Choroid plexus epithelial cell (primary cell): Measurements from ENCODE around the gene S100Z.

ENCODE experiments used
- DNase-seq: peaks from one replicate; pipeline ENCODE4 v3.0.0-alpha.2; 2010; ENCODE audit warnings: low read depth
- H3K4me3 ChIP-seq: 2 replicates; pipeline ENCODE4 v1.5.1; 2011; ENCODE audit warnings: low read depth, mild to moderate bottlenecking, control low read depth, low read length, moderate library complexity
- TF ChIP-seq, protein P1 (sequence below): conservative IDR thresholded peaks from 2 replicates; pipeline ENCODE4 v1.5.1; 2011; ENCODE audit warnings: low read depth, mild to moderate bottlenecking, control low read depth, inconsistent platforms, low read length, moderate library complexity

S100Z gene

DNA sequence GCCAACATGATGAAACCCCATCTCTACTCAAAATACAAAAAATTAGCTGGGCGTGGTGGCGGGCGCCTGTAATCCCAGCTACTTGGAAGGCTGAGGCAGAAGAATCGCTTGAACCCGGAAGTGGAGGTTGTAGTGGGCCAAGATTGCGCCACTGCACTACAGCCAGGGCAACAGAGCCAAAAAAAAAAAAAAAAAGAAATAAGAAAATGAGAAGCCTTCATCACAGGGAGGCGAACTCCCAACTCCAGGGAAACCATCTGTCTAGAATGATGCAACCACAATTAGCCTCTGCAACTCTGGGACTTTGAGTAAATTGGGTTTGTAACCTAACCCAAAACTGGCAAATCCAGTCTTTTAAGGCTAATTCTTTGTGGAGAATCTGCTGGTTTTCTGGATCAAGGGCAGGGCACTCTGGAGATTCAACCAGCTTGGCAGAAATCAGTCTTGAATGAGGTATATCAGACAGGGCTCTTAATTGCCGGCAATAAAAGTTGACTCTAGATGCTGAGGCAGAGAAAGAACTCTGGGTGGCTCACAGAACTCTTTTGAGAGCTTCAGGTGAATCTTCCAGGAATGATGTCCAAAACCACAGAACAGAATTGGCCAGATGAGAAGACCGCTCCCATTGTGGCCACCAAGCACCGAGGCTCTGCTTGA is 9.9 kb downstream of the S100Z start:
- TF ChIP-seq, protein P1, sequence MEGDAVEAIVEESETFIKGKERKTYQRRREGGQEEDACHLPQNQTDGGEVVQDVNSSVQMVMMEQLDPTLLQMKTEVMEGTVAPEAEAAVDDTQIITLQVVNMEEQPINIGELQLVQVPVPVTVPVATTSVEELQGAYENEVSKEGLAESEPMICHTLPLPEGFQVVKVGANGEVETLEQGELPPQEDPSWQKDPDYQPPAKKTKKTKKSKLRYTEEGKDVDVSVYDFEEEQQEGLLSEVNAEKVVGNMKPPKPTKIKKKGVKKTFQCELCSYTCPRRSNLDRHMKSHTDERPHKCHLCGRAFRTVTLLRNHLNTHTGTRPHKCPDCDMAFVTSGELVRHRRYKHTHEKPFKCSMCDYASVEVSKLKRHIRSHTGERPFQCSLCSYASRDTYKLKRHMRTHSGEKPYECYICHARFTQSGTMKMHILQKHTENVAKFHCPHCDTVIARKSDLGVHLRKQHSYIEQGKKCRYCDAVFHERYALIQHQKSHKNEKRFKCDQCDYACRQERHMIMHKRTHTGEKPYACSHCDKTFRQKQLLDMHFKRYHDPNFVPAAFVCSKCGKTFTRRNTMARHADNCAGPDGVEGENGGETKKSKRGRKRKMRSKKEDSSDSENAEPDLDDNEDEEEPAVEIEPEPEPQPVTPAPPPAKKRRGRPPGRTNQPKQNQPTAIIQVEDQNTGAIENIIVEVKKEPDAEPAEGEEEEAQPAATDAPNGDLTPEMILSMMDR: no peak
- H3K4me3 ChIP-seq: no peak overlapping the region
- no peak for DNase-seq

DNA sequence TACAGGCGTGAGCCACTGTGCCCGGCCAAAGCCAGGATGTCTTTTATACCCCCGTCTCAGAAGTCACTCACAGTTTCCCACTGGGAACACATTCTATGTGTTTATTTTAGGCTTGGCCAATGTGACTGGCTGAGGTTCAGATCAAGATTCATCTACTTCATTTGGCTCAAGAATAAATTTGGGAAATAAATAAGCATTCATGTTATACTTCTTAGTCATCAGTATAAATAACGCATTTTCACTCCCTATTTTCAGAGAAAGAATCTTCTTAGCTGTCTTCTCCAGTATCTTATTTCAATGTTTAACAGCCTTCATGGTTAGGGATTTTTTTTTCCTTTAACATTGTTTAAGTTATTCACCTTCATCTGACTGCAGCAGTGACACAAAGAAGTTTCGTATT is 11.8 kb downstream of the S100Z start:
- TF ChIP-seq, protein P1: no peak
- H3K4me3 ChIP-seq: no peak overlapping the region
- peak; percentile 42 for DNase-seq

DNA sequence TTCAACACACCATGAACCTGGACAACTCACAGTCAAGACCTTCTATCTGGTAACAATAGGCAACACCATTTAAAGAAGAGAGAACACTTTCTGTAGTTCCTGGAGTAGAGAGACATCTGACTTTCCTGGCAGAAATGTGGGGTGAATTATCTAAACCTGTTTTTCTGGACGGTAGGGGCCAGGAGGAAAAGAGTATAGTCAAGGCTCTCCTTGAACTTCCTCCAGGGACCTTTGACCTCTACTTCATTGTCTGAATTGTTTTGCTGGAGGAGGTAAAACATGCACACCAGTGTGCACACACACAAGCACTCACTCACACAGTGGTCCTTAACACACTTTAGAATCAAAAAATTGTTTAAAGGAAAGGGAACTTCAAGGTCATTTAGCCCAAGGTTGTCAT is 13.2 kb downstream of the S100Z start:
- H3K4me3 ChIP-seq: no peak overlapping the region
- TF ChIP-seq, protein P1: no peak
- DNase-seq: no peak

DNA sequence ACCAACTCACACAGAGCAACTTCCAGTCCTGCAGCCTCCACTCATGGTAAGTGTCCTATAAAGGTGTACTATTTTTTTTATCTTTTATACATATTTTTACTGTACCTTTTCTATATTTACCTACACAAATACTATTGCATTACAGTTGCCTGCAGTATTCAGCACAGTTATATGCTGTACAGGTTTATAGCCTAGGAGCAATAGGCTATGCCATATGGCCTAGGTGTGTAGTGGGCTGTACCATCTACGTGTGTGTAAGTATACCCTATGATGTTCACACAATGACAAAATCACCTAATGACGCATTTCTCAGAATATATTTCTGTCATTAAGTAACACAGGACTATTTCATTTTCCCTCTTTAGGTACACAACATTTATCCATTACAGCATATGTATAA is 16.7 kb downstream of the S100Z start:
- no peak overlapping the region for H3K4me3 ChIP-seq
- TF ChIP-seq, protein P1: no peak
- no peak for DNase-seq

DNA sequence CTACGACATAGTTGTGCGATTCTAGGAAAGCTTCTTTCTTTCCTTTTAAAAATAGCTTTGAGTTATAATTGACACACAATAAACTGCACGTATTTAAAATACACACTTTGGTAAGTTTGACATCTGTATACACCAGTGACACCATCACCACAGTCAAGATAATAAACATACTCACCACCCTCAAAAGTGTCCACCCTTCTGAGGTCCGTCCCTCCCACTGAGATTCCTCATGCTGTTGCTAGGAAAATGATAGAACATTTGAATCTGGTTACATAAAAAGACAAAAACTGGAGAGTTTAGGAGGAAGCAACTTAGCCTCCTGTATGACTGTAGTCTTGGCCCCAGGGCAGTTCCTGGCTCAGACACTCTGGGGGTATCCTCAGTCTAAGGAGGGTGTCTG is 17.2 kb downstream of the S100Z start:
- DNase-seq: no peak
- TF ChIP-seq, protein P1: no peak
- no peak overlapping the region for H3K4me3 ChIP-seq

DNA sequence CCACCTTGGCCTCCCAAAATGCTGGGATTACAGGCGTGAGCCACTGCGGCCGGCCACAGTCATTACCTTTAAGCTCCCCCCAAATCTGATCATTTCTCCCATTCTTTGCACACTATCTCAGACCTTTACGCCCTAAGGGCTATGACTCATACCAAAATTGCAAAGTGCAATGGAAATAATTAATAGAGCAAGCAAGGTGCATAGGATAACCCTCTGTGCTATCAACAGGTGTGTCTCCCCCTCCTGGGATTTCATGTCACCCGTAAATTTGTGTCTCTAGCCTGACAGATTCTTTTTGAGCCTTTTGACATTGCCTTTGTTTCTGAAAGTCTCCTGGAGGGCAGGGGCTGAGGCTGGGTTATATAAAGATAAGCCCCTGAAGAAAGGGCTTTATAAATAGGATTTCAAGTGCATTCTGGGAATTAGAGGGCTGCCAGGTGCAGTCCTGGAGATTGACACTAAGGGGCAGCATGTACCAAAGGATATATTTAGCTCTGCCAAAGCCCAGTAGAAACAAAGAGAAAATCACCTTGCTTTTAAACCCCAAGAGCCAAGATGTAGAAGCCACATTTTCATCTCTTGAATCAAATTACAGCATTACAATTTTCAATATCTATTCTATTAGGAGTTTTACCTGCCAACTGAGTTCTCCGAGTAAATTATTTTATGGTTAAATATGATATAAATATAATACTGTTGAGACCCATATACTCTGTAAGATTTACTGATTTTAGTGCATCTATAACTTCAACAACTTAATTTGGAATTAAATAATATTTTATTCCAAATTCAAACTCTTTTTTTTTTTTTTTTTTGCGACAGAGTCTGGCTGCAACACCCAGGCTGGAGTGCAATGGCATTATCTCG is 18.2 kb downstream of the S100Z start:
- no peak overlapping the region for H3K4me3 ChIP-seq
- DNase-seq: peak; percentile 87
- TF ChIP-seq, protein P1: peak; percentile 91

DNA sequence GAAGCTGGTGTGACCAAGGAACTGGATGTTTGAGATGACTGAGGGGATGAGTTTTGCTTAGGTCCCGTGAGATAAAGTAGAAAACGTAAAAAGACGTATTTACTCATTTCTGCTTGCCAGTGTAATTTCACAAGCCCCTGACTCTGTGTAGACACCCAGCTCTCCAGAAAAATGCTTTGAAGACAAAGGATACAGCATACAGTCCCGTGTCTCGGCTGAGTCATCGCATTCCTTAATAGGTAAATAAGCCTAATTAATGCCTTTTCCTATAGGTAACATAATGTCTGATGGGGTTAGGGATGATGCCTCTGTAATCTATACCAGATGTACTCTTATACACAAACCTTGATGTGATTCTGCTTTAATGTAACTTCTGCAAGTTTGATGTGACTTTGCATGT is 20.2 kb downstream of the S100Z start:
- DNase-seq: no peak
- no peak overlapping the region for H3K4me3 ChIP-seq
- TF ChIP-seq, protein P1: no peak
